Dendritic cell treated with granulocyte-macrophage colony-stimulating factor and Interleukin-4, amounts not matched to agents 40 ng/mL and 50 ng/mL, for 4 days (primary cell): ENCODE measurements around the gene HNRNPH2.

Experiments
- H3K27ac Mint-ChIP-seq: one replicate; pipeline ENCODE4 v1.8.0; 2022; ENCODE audit warnings: mild to moderate bottlenecking, mixed read lengths
- H3K27me3 Mint-ChIP-seq: one replicate; pipeline ENCODE4 v1.8.0; 2022; ENCODE audit warnings: mild to moderate bottlenecking, mixed read lengths
- H3K36me3 Mint-ChIP-seq: one replicate; pipeline ENCODE4 v1.8.0; 2022; ENCODE audit warnings: low read depth, mixed read lengths
- H3K4me1 Mint-ChIP-seq: one replicate; pipeline ENCODE4 v1.8.0; 2022; ENCODE audit warnings: low read depth, mixed read lengths
- H3K4me3 Mint-ChIP-seq: one replicate; pipeline ENCODE4 v1.8.0; 2022; ENCODE audit warnings: mild to moderate bottlenecking, moderate library complexity, mixed read lengths
- H3K9me3 Mint-ChIP-seq: one replicate; pipeline ENCODE4 v1.8.0; 2022; ENCODE audit warnings: mixed read lengths
- intact Hi-C: fragments of 100-400 bp; cut with micrococcal nuclease; formaldehyde crosslinking; loops from one replicate; pipeline ENCODE4 v1.15.0; 2022

HNRNPH2 gene

GRCh38 chrX:101411984-101412383 is 4.0 kb downstream of the HNRNPH2 start:
- intact Hi-C loops: no loop called here
- no peaks in the 10 kb centered on the region for H3K9me3 Mint-ChIP-seq
- H3K27me3 Mint-ChIP-seq: no peaks in the 10 kb centered on the region
- H3K4me1 Mint-ChIP-seq: peaks cover 41% of the 10 kb centered on the region
- peak overlapping the region; percentile 62 for H3K27ac Mint-ChIP-seq
- H3K4me3 Mint-ChIP-seq: no peak overlapping the region
- peaks cover 33% of the 10 kb centered on the region for H3K36me3 Mint-ChIP-seq

- H3K27ac Mint-ChIP-seq: peak overlapping the region; percentile 30
- intact Hi-C loops: loop anchor here (2.0 to 5.0 kb wide), 5 partner anchors 68 to 517 kb away; partner anchors contain the start of genes ARMCX6, TIMM8A and ZMAT1
- H3K4me1 Mint-ChIP-seq: peaks cover 59% of the 10 kb centered on the region
- no peak overlapping the region for H3K4me3 Mint-ChIP-seq
- H3K9me3 Mint-ChIP-seq: no peaks in the 10 kb centered on the region
- H3K36me3 Mint-ChIP-seq: peaks cover 45% of the 10 kb centered on the region
- no peaks in the 10 kb centered on the region for H3K27me3 Mint-ChIP-seq
Measured at GRCh38 chrX:101415180-101416145, 7.4 kb downstream of the HNRNPH2 start.

DNA sequence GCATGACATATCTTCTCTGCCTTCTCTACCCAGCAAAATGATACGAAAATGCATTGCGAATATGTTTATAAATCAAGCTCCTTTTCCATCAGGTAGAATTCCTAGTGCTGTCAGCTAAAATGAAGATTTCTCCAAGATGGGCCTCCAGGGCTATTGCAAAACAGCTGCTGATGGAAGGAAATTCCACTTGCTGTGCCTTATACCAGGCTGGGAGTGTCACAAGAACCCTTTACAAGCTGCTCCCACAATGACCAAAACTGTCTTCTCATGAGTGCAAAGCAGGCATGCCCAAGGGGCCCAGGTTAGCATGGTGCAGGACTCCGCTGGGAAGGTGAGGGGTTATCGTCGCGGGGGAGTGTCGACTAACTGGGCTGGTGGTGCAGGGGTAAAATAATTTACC is 8.7 kb downstream of the HNRNPH2 start:
- intact Hi-C loops: loop anchor here (5.0 kb wide), 4 partner anchors 69 to 516 kb away; partner anchors contain the start of genes ARMCX6, TIMM8A and ZMAT1
- no peak overlapping the region for H3K4me3 Mint-ChIP-seq
- H3K36me3 Mint-ChIP-seq: peaks cover 49% of the 10 kb centered on the region
- no peaks in the 10 kb centered on the region for H3K27me3 Mint-ChIP-seq
- H3K9me3 Mint-ChIP-seq: no peaks in the 10 kb centered on the region
- H3K4me1 Mint-ChIP-seq: peaks cover 54% of the 10 kb centered on the region
- no peak overlapping the region for H3K27ac Mint-ChIP-seq

GRCh38 chrX:101417190-101417589 is 9.2 kb downstream of the HNRNPH2 start:
- H3K27me3 Mint-ChIP-seq: no peaks in the 10 kb centered on the region
- H3K4me1 Mint-ChIP-seq: peaks cover 49% of the 10 kb centered on the region
- H3K4me3 Mint-ChIP-seq: no peak overlapping the region
- peak overlapping the region; percentile 99 for H3K27ac Mint-ChIP-seq
- no peaks in the 10 kb centered on the region for H3K9me3 Mint-ChIP-seq
- intact Hi-C loops: loop anchor here (5.0 kb wide), 4 partner anchors 70 to 515 kb away; partner anchors contain the start of genes ARMCX6, TIMM8A and ZMAT1
- H3K36me3 Mint-ChIP-seq: peaks cover 49% of the 10 kb centered on the region

DNA sequence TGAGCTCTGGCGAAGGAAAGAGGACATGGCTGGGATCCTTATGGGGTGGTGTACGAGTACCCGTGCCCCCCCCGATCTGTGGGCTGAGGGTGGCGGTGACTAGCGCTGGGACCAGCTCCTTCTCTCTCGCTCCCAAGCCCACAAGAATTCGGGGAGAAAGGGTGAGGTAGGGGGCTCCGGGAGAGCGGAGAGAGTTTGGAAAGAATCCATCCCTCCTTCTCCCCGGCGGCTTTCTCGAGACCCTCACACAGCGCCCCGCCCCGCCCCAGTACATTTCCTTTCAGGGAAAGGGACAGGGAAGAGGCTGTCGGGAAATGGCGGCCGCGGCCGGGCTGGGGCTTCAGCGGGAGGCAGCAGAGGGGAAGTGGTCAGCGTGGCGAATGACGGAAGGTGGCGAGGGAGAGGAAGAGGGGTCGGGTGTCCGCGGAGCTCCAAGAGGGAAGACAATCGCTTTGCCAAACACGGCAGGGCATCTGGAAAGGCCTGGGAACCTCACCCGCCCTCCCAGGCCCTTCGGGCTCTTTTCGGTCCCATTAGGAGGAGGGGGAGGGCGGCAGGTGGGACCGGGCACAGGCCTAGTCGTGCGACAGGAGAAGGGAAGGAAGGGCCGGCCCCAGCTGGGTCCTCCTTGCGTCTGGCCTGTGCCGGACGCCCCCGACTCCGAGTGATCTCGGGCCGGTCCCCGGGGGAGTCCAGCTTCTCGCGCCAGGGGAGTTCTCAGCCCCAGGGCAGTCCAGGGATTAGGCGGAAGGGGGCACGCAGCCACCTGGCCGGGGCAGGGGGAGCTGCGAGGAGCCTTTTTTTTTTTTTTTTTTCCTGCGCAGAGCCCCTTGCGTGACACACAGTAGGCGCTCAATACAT is 10.2 kb downstream of the HNRNPH2 start:
- Mint-ChIP-seq H3K4me1 (peaks cover 39% of the 10 kb centered on the region), H3K27ac (peak overlapping the region; percentile 99), H3K27me3 (no peaks in the 10 kb centered on the region), H3K36me3 (peaks cover 43% of the 10 kb centered on the region), H3K9me3 (no peaks in the 10 kb centered on the region), H3K4me3 (peak overlapping the region; percentile 90)
- intact Hi-C loops: loop anchor here (5.0 kb wide), 4 partner anchors 71 to 514 kb away; partner anchors contain the start of genes ARMCX6, TIMM8A and ZMAT1

GRCh38 chrX:101419489-101419888 is 11.5 kb downstream of the HNRNPH2 start:
- H3K4me1 Mint-ChIP-seq: peaks cover 37% of the 10 kb centered on the region
- peak overlapping the region; percentile 99 for H3K27ac Mint-ChIP-seq
- H3K4me3 Mint-ChIP-seq: no peak overlapping the region
- no peaks in the 10 kb centered on the region for H3K9me3 Mint-ChIP-seq
- H3K36me3 Mint-ChIP-seq: peaks cover 39% of the 10 kb centered on the region
- no peaks in the 10 kb centered on the region for H3K27me3 Mint-ChIP-seq
- intact Hi-C loops: loop anchor here (5.0 kb wide), 4 partner anchors 72 to 513 kb away; partner anchors contain the start of genes ARMCX6, TIMM8A and ZMAT1

- Mint-ChIP-seq H3K4me3 (no peak overlapping the region), H3K27ac (no peak overlapping the region), H3K4me1 (peaks cover 7% of the 10 kb centered on the region), H3K9me3 (no peaks in the 10 kb centered on the region), H3K36me3 (peaks cover 49% of the 10 kb centered on the region), H3K27me3 (no peaks in the 10 kb centered on the region)
- intact Hi-C loops: no loop called here
Measured at GRCh38 chrX:101427954-101428353, 19.9 kb downstream of the HNRNPH2 start.

GRCh38 chrX:101429934-101430333 is 21.9 kb downstream of the HNRNPH2 start:
- no peaks in the 10 kb centered on the region for H3K9me3 Mint-ChIP-seq
- H3K36me3 Mint-ChIP-seq: peaks cover 44% of the 10 kb centered on the region
- intact Hi-C loops: no loop called here
- H3K27ac Mint-ChIP-seq: no peak overlapping the region
- no peaks in the 10 kb centered on the region for H3K27me3 Mint-ChIP-seq
- H3K4me3 Mint-ChIP-seq: no peak overlapping the region
- peaks cover 4% of the 10 kb centered on the region for H3K4me1 Mint-ChIP-seq

- H3K36me3 Mint-ChIP-seq: peaks cover 37% of the 10 kb centered on the region
- no peaks in the 10 kb centered on the region for H3K9me3 Mint-ChIP-seq
- H3K4me1 Mint-ChIP-seq: no peaks in the 10 kb centered on the region
- no peaks in the 10 kb centered on the region for H3K27me3 Mint-ChIP-seq
- no peak overlapping the region for H3K4me3 Mint-ChIP-seq
- intact Hi-C loops: no loop called here
- H3K27ac Mint-ChIP-seq: no peak overlapping the region
Measured at GRCh38 chrX:101430457-101431078, 22.5 kb downstream of the HNRNPH2 start.

GRCh38 chrX:101442085-101442484 is 34.1 kb downstream of the HNRNPH2 start:
- Mint-ChIP-seq H3K9me3 (no peaks in the 10 kb centered on the region), H3K4me1 (no peaks in the 10 kb centered on the region)
- intact Hi-C loops: no loop called here

GRCh38 chrX:101449279-101449678 is 41.3 kb downstream of the HNRNPH2 start:
- Mint-ChIP-seq H3K27me3 (no peaks in the 10 kb centered on the region), H3K9me3 (no peaks in the 10 kb centered on the region), H3K4me1 (peaks cover 13% of the 10 kb centered on the region), H3K36me3 (peaks cover 37% of the 10 kb centered on the region), H3K27ac (no peak overlapping the region), H3K4me3 (no peak overlapping the region)
- intact Hi-C loops: no loop called here

More at GRCh38 chrX:101442085-101442484, 34.1 kb downstream of the HNRNPH2 start:
- Mint-ChIP-seq H3K27me3 (no peaks in the 10 kb centered on the region), H3K27ac (no peak overlapping the region), H3K36me3 (peaks cover 68% of the 10 kb centered on the region), H3K4me3 (no peak overlapping the region)

DNA sequence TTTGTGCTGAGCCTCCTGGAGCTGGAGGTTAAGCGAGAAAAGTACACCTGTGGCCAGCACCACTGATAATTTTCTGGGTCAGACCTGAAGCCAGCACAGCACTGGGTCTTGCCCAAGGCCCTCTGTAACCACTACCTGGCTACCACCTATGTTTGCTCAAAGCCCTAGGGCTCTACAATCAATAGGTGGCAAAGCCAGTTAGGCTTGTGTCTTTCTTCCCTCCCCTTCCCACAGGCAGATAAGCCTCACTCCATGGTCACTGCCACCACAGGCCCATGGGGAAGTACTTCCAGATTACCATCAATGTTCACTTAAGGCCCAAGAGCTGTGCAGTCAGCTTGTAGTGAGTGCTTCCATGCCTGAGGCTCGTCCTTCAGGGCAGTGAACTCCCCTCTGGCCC is 42.1 kb downstream of the HNRNPH2 start:
- H3K9me3 Mint-ChIP-seq: no peaks in the 10 kb centered on the region

GRCh38 chrX:101450961-101451360 is 42.9 kb downstream of the HNRNPH2 start:
- H3K4me1 Mint-ChIP-seq: peaks cover 13% of the 10 kb centered on the region
- H3K9me3 Mint-ChIP-seq: no peaks in the 10 kb centered on the region
- H3K4me3 Mint-ChIP-seq: no peak overlapping the region
- no peaks in the 10 kb centered on the region for H3K27me3 Mint-ChIP-seq
- H3K36me3 Mint-ChIP-seq: peaks cover 38% of the 10 kb centered on the region
- intact Hi-C loops: no loop called here
- H3K27ac Mint-ChIP-seq: no peak overlapping the region

More for the DNA sequence above, 42.1 kb downstream of the HNRNPH2 start:
- no peak overlapping the region for H3K4me3 Mint-ChIP-seq
- intact Hi-C loops: no loop called here
- peaks cover 33% of the 10 kb centered on the region for H3K36me3 Mint-ChIP-seq
- peaks cover 13% of the 10 kb centered on the region for H3K4me1 Mint-ChIP-seq
- no peaks in the 10 kb centered on the region for H3K27me3 Mint-ChIP-seq
- H3K27ac Mint-ChIP-seq: no peak overlapping the region
